Measurements from ENCODE around the gene TTLL11. TPM values are rescaled to one million over a fixed set of nuclear protein-coding genes. Genes with fewer than 3 reads are reported as not detected.

The TTLL11 gene
- total and polyA plus RNA-seq, 2 experiments from 2014 or later: 0.57 to 1.4 TPM

- TF ChIP-seq, protein P1, sequence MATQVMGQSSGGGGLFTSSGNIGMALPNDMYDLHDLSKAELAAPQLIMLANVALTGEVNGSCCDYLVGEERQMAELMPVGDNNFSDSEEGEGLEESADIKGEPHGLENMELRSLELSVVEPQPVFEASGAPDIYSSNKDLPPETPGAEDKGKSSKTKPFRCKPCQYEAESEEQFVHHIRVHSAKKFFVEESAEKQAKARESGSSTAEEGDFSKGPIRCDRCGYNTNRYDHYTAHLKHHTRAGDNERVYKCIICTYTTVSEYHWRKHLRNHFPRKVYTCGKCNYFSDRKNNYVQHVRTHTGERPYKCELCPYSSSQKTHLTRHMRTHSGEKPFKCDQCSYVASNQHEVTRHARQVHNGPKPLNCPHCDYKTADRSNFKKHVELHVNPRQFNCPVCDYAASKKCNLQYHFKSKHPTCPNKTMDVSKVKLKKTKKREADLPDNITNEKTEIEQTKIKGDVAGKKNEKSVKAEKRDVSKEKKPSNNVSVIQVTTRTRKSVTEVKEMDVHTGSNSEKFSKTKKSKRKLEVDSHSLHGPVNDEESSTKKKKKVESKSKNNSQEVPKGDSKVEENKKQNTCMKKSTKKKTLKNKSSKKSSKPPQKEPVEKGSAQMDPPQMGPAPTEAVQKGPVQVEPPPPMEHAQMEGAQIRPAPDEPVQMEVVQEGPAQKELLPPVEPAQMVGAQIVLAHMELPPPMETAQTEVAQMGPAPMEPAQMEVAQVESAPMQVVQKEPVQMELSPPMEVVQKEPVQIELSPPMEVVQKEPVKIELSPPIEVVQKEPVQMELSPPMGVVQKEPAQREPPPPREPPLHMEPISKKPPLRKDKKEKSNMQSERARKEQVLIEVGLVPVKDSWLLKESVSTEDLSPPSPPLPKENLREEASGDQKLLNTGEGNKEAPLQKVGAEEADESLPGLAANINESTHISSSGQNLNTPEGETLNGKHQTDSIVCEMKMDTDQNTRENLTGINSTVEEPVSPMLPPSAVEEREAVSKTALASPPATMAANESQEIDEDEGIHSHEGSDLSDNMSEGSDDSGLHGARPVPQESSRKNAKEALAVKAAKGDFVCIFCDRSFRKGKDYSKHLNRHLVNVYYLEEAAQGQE (IDR thresholded peaks at IDR 0.05; ENCODE audit: unreplicated experiment): no peak
Observed at GRCh38 chr9:122057211-122057610, 35.9 kb downstream of the TTLL11 start (continued).

DNA sequence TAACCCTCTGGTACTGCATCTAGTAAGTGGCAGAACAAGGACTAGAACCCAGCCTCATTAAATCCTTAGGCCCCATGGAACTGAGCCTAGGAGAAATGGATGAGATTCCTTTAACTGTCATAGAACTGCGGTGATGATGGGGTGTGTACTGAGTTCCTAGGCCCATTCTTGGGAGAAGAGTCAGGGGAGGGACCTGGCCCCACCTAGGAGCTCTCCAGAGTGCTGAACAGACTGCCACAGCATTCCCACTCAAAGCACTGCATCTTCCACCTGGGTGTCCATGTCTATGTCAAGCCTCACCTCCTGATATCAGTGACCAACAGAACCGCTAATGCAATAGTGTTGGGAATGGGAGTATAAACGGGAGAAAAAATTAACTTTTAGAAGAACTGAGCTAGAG lies 36.6 kb downstream of the TTLL11 start:
- no peak overlapping the region for H3K27ac Mint-ChIP-seq
- Histone ChIP-seq H3K9me2 (ENCODE audit: insufficient read depth) (no peaks in the 10 kb centered on the region), H3K4me3 (no peak overlapping the region), H4K20me1 (replicated peaks; ENCODE audit: insufficient read depth) (peaks cover 4% of the 10 kb centered on the region), H3K4me1 (ENCODE audit: insufficient read depth) (no peaks in the 10 kb centered on the region), H3K27me3 (ENCODE audit: insufficient read depth) (no peaks in the 10 kb centered on the region), H3K36me3 (ENCODE audit: insufficient read depth) (no peaks in the 10 kb centered on the region), H3F3A (replicated peaks; ENCODE audit: low read depth) (no peaks in the 10 kb centered on the region), H3K27ac (ENCODE audit: low read depth) (no peak overlapping the region), H3K79me2 (replicated peaks; ENCODE audit: insufficient read depth) (no peaks in the 10 kb centered on the region), H2AFZ (no peak overlapping the region), H3K4me2 (no peak overlapping the region)
- H3K27me3 Mint-ChIP-seq (ENCODE audit: insufficient read depth, low read depth, poor library complexity): no peaks in the 10 kb centered on the region
- no peaks in the 10 kb centered on the region for H3K36me3 Mint-ChIP-seq (ENCODE audit: low read depth)
- H3K4me3 Mint-ChIP-seq: no peak overlapping the region
- ATAC-seq: peak; percentile 91
- no peaks in the 10 kb centered on the region for H3K9me3 Mint-ChIP-seq
- peak; percentile 67 for DNase-seq (ENCODE audit: low spot score)
- peaks cover 5% of the 10 kb centered on the region; the same call in 2 of the 3 replicates for H3K4me1 Mint-ChIP-seq
- TF ChIP-seq CREB1 (CRISPR knock-in tag; IDR thresholded peaks at IDR 0.05; ENCODE audit: low read depth): no peak
- TF ChIP-seq ETS1 (IDR thresholded peaks at IDR 0.05): no peak
- TF ChIP-seq, protein P1 (IDR thresholded peaks at IDR 0.05; ENCODE audit: unreplicated experiment): peak; percentile 84

DNA sequence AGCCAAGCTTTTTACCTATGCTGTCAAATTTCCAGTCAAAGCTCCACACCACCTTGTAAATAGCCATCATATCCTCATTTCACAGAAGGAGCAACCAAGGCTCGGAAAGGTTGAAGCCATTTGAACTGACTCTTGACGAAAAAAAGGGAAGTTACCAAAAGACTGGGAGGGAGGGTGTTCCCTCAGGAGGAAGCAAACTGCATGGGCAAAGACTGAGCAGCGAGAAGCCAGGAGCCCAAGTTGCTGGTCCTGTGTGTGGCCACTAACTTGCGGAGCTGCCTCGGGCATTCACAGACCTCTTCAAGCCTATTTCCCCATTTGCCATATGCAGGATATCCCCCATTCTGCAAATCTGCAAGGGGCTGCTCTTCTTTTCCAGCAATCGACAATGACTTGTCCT lies 37.4 kb downstream of the TTLL11 start:
- no peaks in the 10 kb centered on the region for H3K4me1 ChIP-seq (ENCODE audit: insufficient read depth)
- H2AFZ ChIP-seq: no peak overlapping the region
- ATAC-seq: no peak

More for the DNA sequence above, 37.4 kb downstream of the TTLL11 start:
- Histone ChIP-seq H3F3A (replicated peaks; ENCODE audit: low read depth) (no peaks in the 10 kb centered on the region), H3K27me3 (ENCODE audit: insufficient read depth) (no peaks in the 10 kb centered on the region), H3K4me3 (no peak overlapping the region), H3K36me3 (ENCODE audit: insufficient read depth) (no peaks in the 10 kb centered on the region), H3K9me2 (ENCODE audit: insufficient read depth) (no peaks in the 10 kb centered on the region), H3K79me2 (replicated peaks; ENCODE audit: insufficient read depth) (no peaks in the 10 kb centered on the region), H4K20me1 (replicated peaks; ENCODE audit: insufficient read depth) (peaks cover 4% of the 10 kb centered on the region), H3K27ac (ENCODE audit: low read depth) (no peak overlapping the region), H3K4me2 (no peak overlapping the region)
- no peaks in the 10 kb centered on the region for H3K27me3 Mint-ChIP-seq (ENCODE audit: insufficient read depth, low read depth, poor library complexity)
- no peaks in the 10 kb centered on the region for H3K9me3 Mint-ChIP-seq
- DNase-seq (ENCODE audit: low spot score): no peak
- no peak overlapping the region for H3K27ac Mint-ChIP-seq
- peaks cover 5% of the 10 kb centered on the region; the same call in 2 of the 3 replicates for H3K4me1 Mint-ChIP-seq
- TF ChIP-seq EZH2 (IDR thresholded peaks at IDR 0.05; ENCODE audit: low read depth, unreplicated experiment) (no peak), EZH2phosphoT487 (IDR thresholded peaks at IDR 0.05; ENCODE audit: unreplicated experiment) (no peak), ZNF114 (CRISPR knock-in tag; IDR thresholded peaks at IDR 0.05) (no peak), STAT1 (IDR thresholded peaks at IDR 0.05; ENCODE audit: unreplicated experiment) (no peak), CREB1 (CRISPR knock-in tag; IDR thresholded peaks at IDR 0.05; ENCODE audit: low read depth) (no peak)
- no peaks in the 10 kb centered on the region for H3K36me3 Mint-ChIP-seq (ENCODE audit: low read depth)
- no peak overlapping the region for H3K4me3 Mint-ChIP-seq
